Bronchial epithelial cell (primary cell): ENCODE results near the gene ARL5C. TPM values are rescaled to one million over a fixed set of nuclear protein-coding genes. Genes with fewer than 3 reads are reported as not detected.

Experiments used
- DNase-seq: peaks from one replicate; pipeline ENCODE4 v3.0.0-alpha.2; 2010; ENCODE audit warnings: low read depth
- FAIRE-seq: peaks from 2 replicates; lab custom pipeline; 2011; peaks lifted over from hg19 to GRCh38; lab: Jason Lieb, UNC
- H3K27me3 ChIP-seq: 2 replicates; pipeline ENCODE4 v1.5.1; 2011; ENCODE audit warnings: low read length; ENCODE audit not compliant: control insufficient read depth, insufficient read depth
- H3K36me3 ChIP-seq: 2 replicates; pipeline ENCODE4 v1.5.1; 2011; ENCODE audit warnings: low read length; ENCODE audit not compliant: control insufficient read depth, insufficient read depth
- H3K4me3 ChIP-seq: 2 replicates; pipeline ENCODE4 v1.5.1; 2011; ENCODE audit warnings: mild to moderate bottlenecking, low read depth, low read length, control low read depth
- total RNA-seq: library from RNA; depleted of rRNA; stranded (reverse); fragments of >200 nt; gene quantifications from 2 replicates; pipeline ENCODE4 v1.2.1, GENCODE V29; 2014
- TF ChIP-seq, protein P1 (sequence below): IDR thresholded peaks from 2 replicates; pipeline ENCODE4 v1.5.1; 2011; ENCODE audit warnings: mild to moderate bottlenecking, moderate library complexity, low read length, control low read depth, inconsistent platforms; ENCODE audit not compliant: insufficient read depth, severe bottlenecking

ARL5C gene
- total RNA-seq, 1 donor from 2014 or later: not detected

DNA sequence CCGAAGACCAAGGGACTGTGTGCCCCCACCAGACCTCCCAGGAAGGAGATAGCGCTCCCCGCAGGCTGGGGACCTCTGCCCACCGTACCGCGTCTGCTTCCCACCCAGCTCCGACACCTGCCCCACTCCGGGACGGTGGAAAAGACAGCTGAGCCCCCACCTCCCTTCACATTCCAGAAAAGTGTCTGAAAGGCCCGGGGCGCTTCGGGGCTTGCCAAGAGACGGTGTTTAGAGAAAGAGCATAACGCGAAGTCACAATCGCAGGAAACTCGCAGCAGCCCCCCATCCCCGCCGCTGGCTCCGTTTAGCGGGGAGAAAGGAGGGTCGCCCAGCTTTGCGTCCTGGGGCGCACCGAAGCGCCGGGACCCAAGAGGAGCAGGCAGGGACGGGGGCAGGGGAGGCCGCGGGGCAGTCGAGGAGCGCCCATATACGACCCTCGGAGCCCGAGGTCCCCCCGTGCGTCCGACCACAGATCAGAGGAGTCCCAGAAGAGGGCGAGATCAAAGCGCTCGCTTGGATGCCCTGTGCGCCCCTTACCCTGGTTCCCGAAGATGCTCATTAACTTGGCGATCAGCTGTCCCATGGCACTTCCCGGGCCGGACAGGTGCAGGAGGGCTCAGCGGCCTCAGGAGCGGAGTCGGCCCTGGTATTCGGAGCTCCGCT, 652 bp downstream of the ARL5C start:
- no peak for FAIRE-seq
- H3K4me3 ChIP-seq: peak overlapping the region; percentile 22
- H3K27me3 ChIP-seq: peaks cover 5% of the 10 kb centered on the region
- TF ChIP-seq, protein P1, sequence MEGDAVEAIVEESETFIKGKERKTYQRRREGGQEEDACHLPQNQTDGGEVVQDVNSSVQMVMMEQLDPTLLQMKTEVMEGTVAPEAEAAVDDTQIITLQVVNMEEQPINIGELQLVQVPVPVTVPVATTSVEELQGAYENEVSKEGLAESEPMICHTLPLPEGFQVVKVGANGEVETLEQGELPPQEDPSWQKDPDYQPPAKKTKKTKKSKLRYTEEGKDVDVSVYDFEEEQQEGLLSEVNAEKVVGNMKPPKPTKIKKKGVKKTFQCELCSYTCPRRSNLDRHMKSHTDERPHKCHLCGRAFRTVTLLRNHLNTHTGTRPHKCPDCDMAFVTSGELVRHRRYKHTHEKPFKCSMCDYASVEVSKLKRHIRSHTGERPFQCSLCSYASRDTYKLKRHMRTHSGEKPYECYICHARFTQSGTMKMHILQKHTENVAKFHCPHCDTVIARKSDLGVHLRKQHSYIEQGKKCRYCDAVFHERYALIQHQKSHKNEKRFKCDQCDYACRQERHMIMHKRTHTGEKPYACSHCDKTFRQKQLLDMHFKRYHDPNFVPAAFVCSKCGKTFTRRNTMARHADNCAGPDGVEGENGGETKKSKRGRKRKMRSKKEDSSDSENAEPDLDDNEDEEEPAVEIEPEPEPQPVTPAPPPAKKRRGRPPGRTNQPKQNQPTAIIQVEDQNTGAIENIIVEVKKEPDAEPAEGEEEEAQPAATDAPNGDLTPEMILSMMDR: no peak
- no peaks in the 10 kb centered on the region for H3K36me3 ChIP-seq
- DNase-seq: no peak

DNA sequence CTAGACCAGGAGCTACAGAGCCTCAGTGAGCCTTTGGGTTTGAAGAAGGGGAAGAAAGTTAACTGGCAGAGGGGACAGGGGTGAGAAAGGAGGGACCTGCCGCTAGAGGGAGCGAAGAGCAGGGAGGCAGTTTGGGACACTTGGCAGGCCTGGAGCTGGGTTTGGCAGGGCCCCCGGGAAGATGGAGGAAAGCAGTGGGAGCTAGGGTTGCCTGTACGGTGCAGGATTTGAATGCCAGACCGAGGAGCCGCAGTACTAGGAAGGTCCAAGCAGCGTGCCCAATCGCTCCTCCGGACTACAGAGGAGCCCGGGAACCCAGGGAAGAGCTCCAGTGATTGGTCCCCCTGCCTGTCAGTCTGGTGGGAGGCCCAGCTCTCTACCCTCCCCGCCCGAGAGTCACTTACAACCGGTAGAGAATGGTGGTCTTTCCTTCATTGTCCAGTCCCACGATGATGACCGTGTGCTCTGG, 1.3 kb downstream of the ARL5C start:
- Histone ChIP-seq H3K4me3 (peak overlapping the region; percentile 22), H3K36me3 (no peaks in the 10 kb centered on the region), H3K27me3 (peaks cover 5% of the 10 kb centered on the region)
- FAIRE-seq (no peak), DNase-seq (peak; percentile 69)
- TF ChIP-seq, protein P1: peak; percentile 97

DNA sequence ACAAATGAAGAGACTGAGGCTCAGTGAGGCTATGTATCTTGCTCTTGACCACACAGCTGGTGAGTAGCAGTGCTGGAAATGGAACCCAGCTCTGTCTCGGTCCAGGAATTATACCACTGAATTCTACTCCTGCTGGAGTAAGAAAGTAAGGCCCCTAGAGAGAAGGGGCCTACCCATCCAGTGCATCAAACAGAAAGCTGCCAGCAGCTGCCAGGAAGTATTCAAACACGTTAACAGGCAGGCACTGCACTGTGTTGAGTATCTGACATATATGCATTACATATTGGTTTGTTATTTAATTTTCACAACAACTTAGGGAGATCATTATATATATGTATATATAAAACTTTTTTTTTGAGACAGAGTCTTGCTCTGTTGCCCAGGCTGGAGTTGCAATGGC, 4.0 kb downstream of the ARL5C start:
- no peak for FAIRE-seq

DNA sequence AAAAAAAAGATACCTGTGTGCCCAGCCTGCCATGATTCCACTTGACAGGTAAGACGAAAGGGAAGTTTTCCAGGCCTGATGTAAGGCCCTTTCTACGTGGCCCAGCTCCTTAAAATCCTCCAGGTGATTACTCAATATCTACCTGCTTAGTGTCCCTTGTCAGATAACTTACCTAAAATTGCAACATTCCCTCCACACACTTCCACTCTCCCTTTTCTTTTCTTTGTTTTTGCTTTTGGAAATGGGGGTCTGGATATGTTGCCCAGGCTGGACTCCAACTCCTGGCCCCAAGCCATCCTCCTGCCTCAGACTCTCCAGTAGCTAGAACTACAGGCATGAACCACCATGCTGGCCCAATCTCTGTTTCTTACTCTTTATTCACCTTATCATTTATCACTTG, 7.3 kb downstream of the ARL5C start:
- Histone ChIP-seq H3K36me3 (no peaks in the 10 kb centered on the region), H3K4me3 (no peak overlapping the region), H3K27me3 (no peaks in the 10 kb centered on the region)
- FAIRE-seq: no peak
- TF ChIP-seq, protein P1: no peak
- no peak for DNase-seq

More for the DNA sequence above, 4.0 kb downstream of the ARL5C start:
- Histone ChIP-seq H3K27me3 (peaks cover 5% of the 10 kb centered on the region), H3K36me3 (no peaks in the 10 kb centered on the region), H3K4me3 (no peak overlapping the region)
- DNase-seq: no peak
- TF ChIP-seq, protein P1: no peak

DNA sequence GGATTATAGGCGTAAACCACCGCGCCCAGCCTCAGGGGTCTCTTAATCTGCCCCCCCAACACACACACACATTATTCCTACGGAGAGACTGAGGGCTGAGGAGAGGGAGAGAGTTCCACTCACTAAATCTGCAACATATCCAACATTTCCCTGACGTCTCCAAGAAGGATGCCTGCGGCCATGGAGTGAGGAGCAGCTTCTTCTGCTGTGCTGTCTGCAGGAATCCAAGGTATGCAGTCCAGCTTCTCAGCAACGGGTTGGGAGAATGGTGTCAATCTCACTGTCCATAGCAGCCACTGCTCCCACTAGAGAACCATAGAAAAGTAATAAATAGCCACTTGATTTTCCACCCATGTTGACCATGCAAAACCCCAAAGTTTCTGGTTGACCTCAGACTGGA, 9.5 kb downstream of the ARL5C start:
- no peak for FAIRE-seq
- H3K36me3 ChIP-seq: no peaks in the 10 kb centered on the region
- no peaks in the 10 kb centered on the region for H3K27me3 ChIP-seq
- no peak overlapping the region for H3K4me3 ChIP-seq
- DNase-seq: no peak
- TF ChIP-seq, protein P1: no peak

DNA sequence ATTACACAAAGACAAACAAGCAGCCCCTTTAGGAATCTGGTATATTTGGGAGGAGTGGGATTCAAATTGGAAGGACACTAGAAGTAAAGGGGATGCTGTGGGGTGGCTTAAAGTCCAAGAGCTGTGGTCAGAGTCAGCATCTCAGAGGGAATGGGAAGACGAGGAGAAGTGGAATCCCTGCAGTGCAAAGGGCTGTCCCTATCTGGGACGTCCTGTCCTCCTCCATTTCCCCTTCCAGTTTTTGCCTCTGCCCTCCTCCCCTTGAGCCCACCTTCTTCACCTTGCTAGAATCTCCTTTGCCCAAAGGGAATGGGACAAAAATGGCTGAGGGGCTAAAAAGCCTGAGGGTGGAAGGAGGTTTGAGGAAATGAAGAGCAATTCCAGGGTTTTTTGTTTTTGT, 10.3 kb downstream of the ARL5C start:
- TF ChIP-seq, protein P1: no peak
- Histone ChIP-seq H3K27me3 (peaks cover 5% of the 10 kb centered on the region), H3K36me3 (no peaks in the 10 kb centered on the region), H3K4me3 (no peak overlapping the region)
- DNase-seq (no peak), FAIRE-seq (no peak)
